ENCODE measurements around the gene SPDYE5. TPM values are rescaled to one million over a fixed set of nuclear protein-coding genes. Genes with fewer than 3 reads are reported as not detected.

SPDYE5 gene
- total RNA-seq, 1 donor from 2014 or later: not detected

Other genes with a start within 250 kb of the SPDYE5 start
- gene TRIM73, start 96.7 kb upstream of the SPDYE5 start, total RNA-seq: 3.1 to 6.6 TPM (median 3.5 TPM) in 3 replicates
- gene POM121C, start 6.0 kb upstream of the SPDYE5 start, total RNA-seq: 40.7 to 41.4 TPM (median 41.1 TPM) in 3 replicates
- gene HIP1, start 246.6 kb downstream of the SPDYE5 start, total RNA-seq: 45.0 to 87.6 TPM (median 46.6 TPM) in 3 replicates